T-cell (primary cell): ENCODE data around the gene PPP2R1B. TPM values are rescaled to one million over a fixed set of nuclear protein-coding genes. Genes with fewer than 3 reads are reported as not detected.

Source experiments
- ATAC-seq, 4 experiments: fragments of 200-7000 bp in 3 of 4; fragments of 150-1000 bp in 1 of 4; cut with Tn5 transposase; replicated peaks in 1 of 4; 1 replicate in 3 of 4; 2 replicates in 1 of 4; pipeline ENCODE4 v1.10.0; 2021; ENCODE audit warnings: moderate library complexity in 3 of 4, mild to moderate bottlenecking in 2 of 4, moderate number of reproducible peaks in 1 of 4
- CTCF ChIA-PET, 2 donors: fragments of 300-600 bp; sonication (Branson Sonifier 250); formaldehyde crosslinking; loops; one replicate each; lab custom pipeline; 2022; ENCODE audit warnings: antibody characterized with exemption in 2 of 2; lab: Charles Lee
- POLR2A ChIA-PET, 2 donors: fragments of 300-600 bp; sonication (Branson Sonifier 250); formaldehyde crosslinking; loops; one replicate each; lab custom pipeline; 2022; ENCODE audit warnings: antibody characterized with exemption in 2 of 2; lab: Charles Lee
- DNase-seq, 35 experiments: peaks; one replicate each; pipeline versions ENCODE4 v3.0.0 to v3.0.0-alpha.2; 2013 to 2023
- H3K27ac ChIP-seq: one replicate; pipeline ENCODE4 v1.5.1; 2013; ENCODE audit warnings: low read length
- H3K27me3 ChIP-seq, 2 experiments: replicated peaks in 1 of 2; 1 replicate in 1 of 2; 2 replicates in 1 of 2; pipeline versions ENCODE4 v1.6.1 to v1.7.0; 2013; ENCODE audit warnings: low read length in 1 of 2, mixed read lengths in 1 of 2; ENCODE audit not compliant: control insufficient read depth in 2 of 2, insufficient read depth in 2 of 2; ENCODE audit errors: extremely low read depth in 1 of 2
- H3K36me3 ChIP-seq, 2 donors: 1 replicate in 1 of 2; 2 replicates in 1 of 2; pipeline versions ENCODE4 v1.6.1 to v1.7.0; 2013; ENCODE audit warnings: low read length in 1 of 2; ENCODE audit not compliant: control insufficient read depth in 2 of 2, insufficient read depth in 1 of 2; ENCODE audit errors: extremely low read depth in 1 of 2
- H3K4me1 ChIP-seq, 2 experiments: 1 replicate in 1 of 2; 2 replicates in 1 of 2; pipeline versions ENCODE4 v1.6.1 to v1.7.0; 2013; ENCODE audit warnings: low read length in 2 of 2, mixed read lengths in 1 of 2; ENCODE audit not compliant: insufficient read depth in 2 of 2, control insufficient read depth in 1 of 2; ENCODE audit errors: extremely low read depth in 1 of 2
- H3K4me3 ChIP-seq, 2 donors: 1 replicate in 1 of 2; 2 replicates in 1 of 2; pipeline versions ENCODE4 v1.5.1 to v1.7.0; 2013; ENCODE audit warnings: mild to moderate bottlenecking in 2 of 2, low read length in 1 of 2, moderate library complexity in 1 of 2; ENCODE audit not compliant: control insufficient read depth in 1 of 2; ENCODE audit errors: extremely low read depth in 1 of 2
- H3K9me3 ChIP-seq: 2 replicates; pipeline ENCODE4 v1.7.0; 2013
- H3K27ac Mint-ChIP-seq, 2 donors: one replicate each; pipeline ENCODE4 v1.8.0; 2020 to 2021; ENCODE audit warnings: mild to moderate bottlenecking in 2 of 2, mixed read lengths in 2 of 2
- H3K27me3 Mint-ChIP-seq, 2 donors: one replicate each; pipeline ENCODE4 v1.8.0; 2021 to 2022; ENCODE audit warnings: mixed read lengths in 2 of 2
- H3K36me3 Mint-ChIP-seq: one replicate; pipeline ENCODE4 v1.8.0; 2021; ENCODE audit warnings: mixed read lengths
- H3K4me1 Mint-ChIP-seq, 3 donors: one replicate each; pipeline ENCODE4 v1.8.0; 2020 to 2022; ENCODE audit warnings: mixed read lengths in 3 of 3, mild to moderate bottlenecking in 1 of 3
- H3K4me3 Mint-ChIP-seq, 3 donors: one replicate each; pipeline ENCODE4 v1.8.0; 2020 to 2022; ENCODE audit warnings: mild to moderate bottlenecking in 3 of 3, mixed read lengths in 3 of 3, moderate library complexity in 3 of 3
- H3K9me3 Mint-ChIP-seq, 3 donors: one replicate each; pipeline ENCODE4 v1.8.0; 2020 to 2022; ENCODE audit warnings: mixed read lengths in 3 of 3
- WGBS: methylation state at CpG from one replicate; pipeline ENCODE4 v1.1.5; 2013; ENCODE audit warnings: missing lambda C conversion rate; ENCODE audit not compliant: insufficient coverage; 5-methylcytosine and 5-hydroxymethylcytosine counted together
- total RNA-seq, 35 experiments: library from RNA in 6 of 35; stranded (reverse) in 6 of 35; fragments of 120-200 nt in 1 of 35; gene quantifications; one replicate each; pipeline versions ENCODE4 v1.2.1 to v1.2.4 and lab custom pipeline; 2013 to 2026

Gene PPP2R1B
- total RNA-seq, 5 donors from 2014 or later (not counting 1 experiment from before 2014, with no cell fraction given): 34.2 to 44.1 (median 37.4) TPM

DNA sequence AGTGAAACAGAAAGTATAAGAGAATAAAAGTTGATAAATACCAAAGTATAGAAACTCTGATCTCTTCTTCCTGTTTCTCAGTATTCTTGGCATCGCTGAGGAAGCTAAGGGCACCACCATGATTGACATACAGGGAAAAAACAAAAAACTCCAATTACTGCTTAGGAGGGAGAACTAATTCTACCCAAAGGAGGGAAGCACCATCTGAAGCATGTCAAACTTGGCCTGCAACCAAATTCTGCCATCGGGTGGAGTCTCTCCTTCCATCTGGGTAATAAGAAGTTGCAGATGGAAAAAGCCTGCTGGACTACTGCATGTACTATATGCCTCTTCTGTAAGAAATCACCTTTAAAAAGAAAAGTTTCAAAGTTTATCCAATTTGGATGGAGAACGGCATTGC is 30.5 kb upstream of the PPP2R1B start:
- Mint-ChIP-seq H3K9me3 (peaks cover 0 to 10% (median 3%) of the 10 kb centered on the region in 3 donors), H3K36me3 (peaks cover 48% of the 10 kb centered on the region), H3K27ac (no peak overlapping the region), H3K4me3 (no peak overlapping the region), H3K27me3 (no peaks in the 10 kb centered on the region), H3K4me1 (no peaks in the 10 kb centered on the region)
- no CpG with 5 or more reads among the region's 3 CpGs for WGBS
- ChIA-PET POLR2A (no interaction called here), CTCF (no interaction called here)
- Histone ChIP-seq H3K27me3 (no peaks in the 10 kb centered on the region), H3K36me3 (peaks cover 2 to 11% of the 10 kb centered on the region in 2 donors), H3K27ac (no peak overlapping the region), H3K4me3 (no peak overlapping the region), H3K4me1 (no peaks in the 10 kb centered on the region), H3K9me3 (no peaks in the 10 kb centered on the region)
- DNase-seq: no peak
- ATAC-seq: no peak

GRCh38 chr11:111795334-111795985 is 29.3 kb upstream of the PPP2R1B start:
- Mint-ChIP-seq H3K27ac (no peak overlapping the region), H3K36me3 (peaks cover 44% of the 10 kb centered on the region), H3K4me3 (no peak overlapping the region), H3K4me1 (no peaks in the 10 kb centered on the region), H3K9me3 (peaks cover 0 to 10% (median 3%) of the 10 kb centered on the region in 3 donors), H3K27me3 (no peaks in the 10 kb centered on the region)
- ChIA-PET POLR2A (no interaction called here), CTCF (no interaction called here)
- Histone ChIP-seq H3K27me3 (no peaks in the 10 kb centered on the region), H3K4me3 (no peak overlapping the region), H3K9me3 (no peaks in the 10 kb centered on the region), H3K36me3 (peaks cover 5 to 9% of the 10 kb centered on the region in 2 donors), H3K4me1 (no peaks in the 10 kb centered on the region), H3K27ac (no peak overlapping the region)
- WGBS: 96% methylated on average over 5 of the region's 7 CpGs
- ATAC-seq (no peak), DNase-seq (no peak)

DNA sequence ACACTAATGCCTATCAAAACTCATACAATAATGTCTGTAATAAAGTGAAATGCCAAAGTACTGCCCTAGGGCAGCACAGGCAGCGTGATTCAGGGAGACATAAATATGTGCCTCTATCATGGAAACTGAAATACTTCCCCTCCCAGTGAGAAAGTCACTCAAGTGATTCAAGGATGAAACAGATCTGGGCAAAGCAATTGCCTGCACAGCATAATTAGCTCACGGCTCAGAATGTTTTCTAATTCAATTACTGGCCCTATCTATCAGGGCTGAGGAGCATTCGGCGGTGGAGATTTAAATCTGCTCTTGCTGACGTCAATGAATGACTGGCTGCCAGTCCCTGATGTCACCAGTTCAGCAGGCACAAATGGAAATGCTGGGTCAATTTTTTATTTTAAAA is 27.7 kb upstream of the PPP2R1B start:
- DNase-seq (no peak), ATAC-seq (no peak)
- no peaks in the 10 kb centered on the region for H3K4me1 ChIP-seq
- peaks cover 0 to 10% (median 3%) of the 10 kb centered on the region in 3 donors for H3K9me3 Mint-ChIP-seq
- H3K36me3 Mint-ChIP-seq: peaks cover 34% of the 10 kb centered on the region
- ChIA-PET CTCF (interaction anchor here in 1 of 2 donors (0.5 kb wide), 1 partner anchor 310 kb away, joined by 3 read pairs; no protein-coding TSS in a partner anchor), POLR2A (no interaction called here)
- WGBS: 100% methylated on average over 2 of the region's 5 CpGs
- H3K4me3 Mint-ChIP-seq: no peak overlapping the region
- H3K36me3 ChIP-seq: peaks cover 5 to 6% of the 10 kb centered on the region in 2 donors
- H3K27ac Mint-ChIP-seq: no peak overlapping the region
- H3K27me3 ChIP-seq: no peaks in the 10 kb centered on the region
- no peak overlapping the region for H3K4me3 ChIP-seq
- H3K27me3 Mint-ChIP-seq: no peaks in the 10 kb centered on the region
- H3K9me3 ChIP-seq: no peaks in the 10 kb centered on the region
- no peaks in the 10 kb centered on the region for H3K4me1 Mint-ChIP-seq
- no peak overlapping the region for H3K27ac ChIP-seq

DNA sequence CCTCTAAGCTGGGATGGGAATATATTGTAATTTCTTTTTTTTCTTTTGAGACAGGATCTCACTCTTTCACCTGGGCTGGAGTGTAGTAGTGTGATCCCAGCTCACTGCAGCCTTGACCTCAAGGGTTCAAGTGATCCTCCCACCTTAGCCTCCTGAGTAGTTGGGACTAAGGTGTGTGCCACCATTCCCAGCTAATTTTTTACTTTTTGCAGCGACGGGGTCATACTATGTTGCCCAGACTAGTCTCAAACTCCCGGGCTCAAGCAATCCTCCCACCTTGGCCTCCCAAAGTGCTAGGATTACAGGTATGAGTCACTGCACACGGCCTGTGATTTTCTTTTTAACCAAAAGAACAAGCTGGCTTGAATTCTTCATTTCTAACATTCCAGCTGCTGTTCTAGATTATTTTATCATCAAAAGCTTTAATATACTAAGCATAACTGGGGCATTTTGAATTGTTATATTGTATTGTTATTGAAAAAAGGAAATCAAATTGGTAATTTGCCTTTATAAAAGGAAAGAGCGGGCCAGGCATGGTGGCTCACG is 26.8 kb upstream of the PPP2R1B start:
- DNase-seq (no peak), ATAC-seq (no peak)
- Mint-ChIP-seq H3K4me1 (no peaks in the 10 kb centered on the region), H3K27me3 (no peaks in the 10 kb centered on the region), H3K9me3 (peaks cover 0 to 10% (median 3%) of the 10 kb centered on the region in 3 donors), H3K36me3 (peaks cover 26% of the 10 kb centered on the region), H3K27ac (no peak overlapping the region), H3K4me3 (no peak overlapping the region)
- ChIA-PET CTCF (interaction anchor here in 1 of 2 donors (1.0 kb wide), 1 partner anchor 18 kb away, joined by 4 read pairs; no protein-coding TSS in a partner anchor), POLR2A (no interaction called here)
- H3K4me1 ChIP-seq: no peaks in the 10 kb centered on the region
- no peak overlapping the region for H3K27ac ChIP-seq
- WGBS: 80% methylated on average over 1 of the region's 6 CpGs
- peaks cover 5 to 6% of the 10 kb centered on the region in 2 donors for H3K36me3 ChIP-seq
- no peak overlapping the region for H3K4me3 ChIP-seq
- H3K9me3 ChIP-seq: no peaks in the 10 kb centered on the region
- H3K27me3 ChIP-seq: no peaks in the 10 kb centered on the region

- 100% methylated on average over 1 of the region's 1 CpG for WGBS
- no peak for DNase-seq
- Mint-ChIP-seq H3K27me3 (no peaks in the 10 kb centered on the region), H3K4me3 (no peak overlapping the region), H3K27ac (no peak overlapping the region), H3K4me1 (no peaks in the 10 kb centered on the region), H3K36me3 (peaks cover 19% of the 10 kb centered on the region), H3K9me3 (peaks cover 0 to 4% (median 3%) of the 10 kb centered on the region in 3 donors)
- Histone ChIP-seq H3K4me1 (no peaks in the 10 kb centered on the region), H3K4me3 (no peak overlapping the region), H3K9me3 (no peaks in the 10 kb centered on the region), H3K27me3 (no peaks in the 10 kb centered on the region), H3K36me3 (peaks cover under 1 to 5% of the 10 kb centered on the region in 2 donors), H3K27ac (no peak overlapping the region)
- ATAC-seq: no peak
- ChIA-PET POLR2A (no interaction called here), CTCF (interaction anchor here in 1 of 2 donors (0.6 kb wide), 1 partner anchor 19 kb away, joined by 3 read pairs; no protein-coding TSS in a partner anchor)
These were observed 26.1 kb upstream of the PPP2R1B start for GRCh38 chr11:111792314-111792713.

DNA sequence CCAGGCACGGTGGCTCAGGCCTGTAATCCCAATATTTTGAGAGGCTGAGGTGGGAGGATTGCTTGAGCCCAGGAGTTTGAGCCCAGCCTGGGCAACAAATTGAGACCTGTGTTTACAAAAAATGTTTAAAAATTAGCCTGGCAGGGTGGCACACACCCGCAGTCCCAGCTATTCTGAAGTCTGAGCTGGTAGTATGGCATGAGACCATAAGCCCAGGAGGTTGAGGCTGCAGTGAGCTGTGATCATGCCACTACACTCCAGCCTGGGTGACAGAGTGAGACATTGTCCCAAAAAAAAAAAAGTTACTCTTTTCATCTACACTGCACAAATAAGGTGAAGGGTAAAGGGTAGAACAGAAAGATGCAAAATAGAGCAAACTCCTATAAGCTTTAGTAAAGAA is 22.3 kb upstream of the PPP2R1B start:
- Histone ChIP-seq H3K36me3 (peaks cover 5 to 15% of the 10 kb centered on the region in 2 donors), H3K4me3 (no peak overlapping the region), H3K27me3 (no peaks in the 10 kb centered on the region), H3K27ac (no peak overlapping the region), H3K9me3 (no peaks in the 10 kb centered on the region), H3K4me1 (no peaks in the 10 kb centered on the region)
- H3K9me3 Mint-ChIP-seq: no peaks in the 10 kb centered on the region
- peaks cover 21% of the 10 kb centered on the region for H3K36me3 Mint-ChIP-seq
- 67% methylated on average over 1 of the region's 2 CpGs for WGBS
- H3K4me3 Mint-ChIP-seq: no peak overlapping the region
- H3K4me1 Mint-ChIP-seq: no peaks in the 10 kb centered on the region
- no peak for ATAC-seq
- no peak for DNase-seq
- POLR2A ChIA-PET: no interaction called here
- CTCF ChIA-PET: interaction anchor here in 1 of 2 donors (0.7 to 1.0 kb wide), 2 partner anchors 9 to 17 kb away, joined by 4 to 5 read pairs; no protein-coding TSS in a partner anchor
- H3K27ac Mint-ChIP-seq: no peak overlapping the region
- no peaks in the 10 kb centered on the region for H3K27me3 Mint-ChIP-seq
